OCI-LY1 (cell line): Measurements from ENCODE around the gene SPATA17.

Experiments
- H2AFZ ChIP-seq: fragments of 200-600 bp; sonication (generic), shearing (Covaris generic); 2 replicates; pipeline ENCODE4 v1.6.0; 2014; ENCODE audit warnings: antibody characterized with exemption, mild to moderate bottlenecking, low read length
- H3F3A ChIP-seq: fragments of 200-600 bp; sonication (generic), shearing (Covaris generic); 2 replicates; pipeline ENCODE4 v1.6.0; 2014; ENCODE audit warnings: mild to moderate bottlenecking, antibody characterized with exemption, low read length, moderate library complexity; ENCODE audit not compliant: insufficient read depth
- H3K27ac ChIP-seq: fragments of 200-600 bp; sonication (generic); 2 replicates; pipeline ENCODE4 v1.5.1; 2014; ENCODE audit warnings: low read length, mixed run types, mild to moderate bottlenecking, low read depth; ENCODE audit not compliant: poor library complexity, severe bottlenecking
- H3K27me3 ChIP-seq: fragments of 200-600 bp; sonication (generic); 2 replicates; pipeline ENCODE4 v1.6.0; 2014; ENCODE audit warnings: antibody characterized with exemption, mild to moderate bottlenecking, low read length, moderate library complexity; ENCODE audit not compliant: insufficient read depth
- H3K36me3 ChIP-seq: fragments of 200-600 bp; sonication (generic); 2 replicates; pipeline ENCODE4 v1.6.1; 2014; ENCODE audit warnings: mild to moderate bottlenecking, antibody characterized with exemption, low read length, moderate library complexity, mixed read lengths; ENCODE audit not compliant: insufficient read depth
- H3K4me1 ChIP-seq: fragments of 200-600 bp; sonication (generic); 2 replicates; pipeline ENCODE4 v1.5.1; 2014; ENCODE audit warnings: mild to moderate bottlenecking, low read length, moderate library complexity; ENCODE audit not compliant: insufficient read depth, severe bottlenecking
- H3K4me2 ChIP-seq: fragments of 200-600 bp; sonication (generic), shearing (Covaris generic); 2 replicates; pipeline ENCODE4 v1.6.1; 2014; ENCODE audit warnings: low read length
- H3K4me3 ChIP-seq: fragments of 200-600 bp; sonication (generic); 2 replicates; pipeline ENCODE4 v1.5.1; 2014; ENCODE audit warnings: low read length, low read depth, mild to moderate bottlenecking, mixed read lengths; ENCODE audit not compliant: poor library complexity, severe bottlenecking
- H3K79me2 ChIP-seq: fragments of 200-600 bp; shearing (Covaris generic); 2 replicates; pipeline ENCODE4 v1.6.1; 2016; ENCODE audit warnings: mixed run types, low read length, mixed read lengths; ENCODE audit not compliant: insufficient read depth
- H3K9ac ChIP-seq: fragments of 200-600 bp; sonication (generic), shearing (Covaris generic); 2 replicates; pipeline ENCODE4 v1.6.1; 2014; ENCODE audit warnings: mild to moderate bottlenecking, low read length, mixed read lengths
- H3K9me2 ChIP-seq: fragments of 200-600 bp; sonication (generic), shearing (Covaris generic); 2 replicates; pipeline ENCODE4 v1.6.1; 2014; ENCODE audit warnings: low read depth, mild to moderate bottlenecking, low read length, mixed read lengths
- H3K9me3 ChIP-seq: fragments of 200-600 bp; shearing (Covaris generic); 2 replicates; pipeline ENCODE4 v1.6.1; 2014; ENCODE audit warnings: low read length, mixed read lengths
- H4K20me1 ChIP-seq: fragments of 200-600 bp; sonication (generic), shearing (Covaris generic); 2 replicates; pipeline ENCODE4 v1.6.0; 2016; ENCODE audit warnings: mild to moderate bottlenecking, low read length; ENCODE audit not compliant: insufficient read depth
- EZH2 ChIP-seq: fragments of 200-600 bp; sonication (generic), shearing (Covaris generic); IDR thresholded peaks from 2 replicates; pipeline ENCODE4 v1.8.0; 2017; ENCODE audit warnings: borderline replicate concordance, mixed run types, mild to moderate bottlenecking, antibody characterized with exemption, low read length, moderate library complexity, mixed read lengths
- TF ChIP-seq, protein P1 (sequence below): fragments of 200-600 bp; sonication (generic), shearing (Covaris generic); IDR thresholded peaks from 2 replicates; pipeline ENCODE4 v1.5.1; 2017; ENCODE audit warnings: mild to moderate bottlenecking, antibody characterized with exemption, low read length, moderate library complexity, mixed read lengths

Gene SPATA17

DNA sequence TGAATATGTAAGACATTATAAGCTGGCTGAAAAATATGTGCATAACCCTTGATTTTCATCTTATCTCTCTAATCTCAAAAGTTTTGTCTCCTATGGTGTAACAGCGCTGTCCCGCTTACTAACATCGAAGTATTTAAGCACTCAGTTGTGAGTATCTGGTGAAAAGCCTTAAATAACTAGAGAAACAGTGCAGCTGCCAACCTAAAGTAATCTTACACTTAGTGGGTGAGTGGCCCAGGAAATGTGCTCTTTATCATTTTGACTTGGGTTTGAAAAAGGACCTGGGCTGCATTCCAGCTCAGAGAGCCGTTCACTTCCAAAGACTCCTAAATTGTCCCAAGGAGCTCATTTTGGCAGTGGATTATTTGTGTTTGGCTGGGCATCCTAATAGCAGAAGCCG lies 225.9 kb downstream of the SPATA17 start:
- no peak overlapping the region for H2AFZ ChIP-seq
- no peak overlapping the region for H3K27ac ChIP-seq
- H3K9me3 ChIP-seq, result no peaks in the 10 kb centered on the region

DNA sequence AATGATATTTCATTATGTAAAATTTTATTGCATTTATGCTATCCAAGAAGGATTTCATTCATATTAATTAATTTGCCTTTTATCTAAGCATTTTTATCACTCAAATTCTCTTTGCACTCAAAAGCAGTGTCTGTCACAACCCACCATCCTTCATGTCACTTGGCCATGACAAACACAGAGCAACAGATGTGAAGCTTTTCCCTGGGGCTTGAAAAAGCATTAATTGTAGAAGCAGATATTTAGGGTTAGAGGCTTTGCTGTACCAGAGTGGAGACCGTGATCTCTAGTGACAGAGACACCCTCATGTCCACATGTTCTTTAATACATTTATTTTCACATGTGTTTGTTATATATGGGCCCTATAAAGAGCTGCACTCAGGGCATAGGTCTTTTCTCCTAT lies 230.5 kb downstream of the SPATA17 start:
- no peaks in the 10 kb centered on the region for H3K9me3 ChIP-seq
- no peaks in the 10 kb centered on the region for H3K27me3 ChIP-seq
- H3K79me2 ChIP-seq, result no peaks in the 10 kb centered on the region
- no peak for TF ChIP-seq EZH2
- TF ChIP-seq, protein P1, sequence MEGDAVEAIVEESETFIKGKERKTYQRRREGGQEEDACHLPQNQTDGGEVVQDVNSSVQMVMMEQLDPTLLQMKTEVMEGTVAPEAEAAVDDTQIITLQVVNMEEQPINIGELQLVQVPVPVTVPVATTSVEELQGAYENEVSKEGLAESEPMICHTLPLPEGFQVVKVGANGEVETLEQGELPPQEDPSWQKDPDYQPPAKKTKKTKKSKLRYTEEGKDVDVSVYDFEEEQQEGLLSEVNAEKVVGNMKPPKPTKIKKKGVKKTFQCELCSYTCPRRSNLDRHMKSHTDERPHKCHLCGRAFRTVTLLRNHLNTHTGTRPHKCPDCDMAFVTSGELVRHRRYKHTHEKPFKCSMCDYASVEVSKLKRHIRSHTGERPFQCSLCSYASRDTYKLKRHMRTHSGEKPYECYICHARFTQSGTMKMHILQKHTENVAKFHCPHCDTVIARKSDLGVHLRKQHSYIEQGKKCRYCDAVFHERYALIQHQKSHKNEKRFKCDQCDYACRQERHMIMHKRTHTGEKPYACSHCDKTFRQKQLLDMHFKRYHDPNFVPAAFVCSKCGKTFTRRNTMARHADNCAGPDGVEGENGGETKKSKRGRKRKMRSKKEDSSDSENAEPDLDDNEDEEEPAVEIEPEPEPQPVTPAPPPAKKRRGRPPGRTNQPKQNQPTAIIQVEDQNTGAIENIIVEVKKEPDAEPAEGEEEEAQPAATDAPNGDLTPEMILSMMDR, result no peak
- no peaks in the 10 kb centered on the region for H3K4me1 ChIP-seq
- H3K4me3 ChIP-seq, result no peak overlapping the region
- no peak overlapping the region for H3K9ac ChIP-seq
- no peaks in the 10 kb centered on the region for H3F3A ChIP-seq
- no peak overlapping the region for H3K27ac ChIP-seq
- no peaks in the 10 kb centered on the region for H4K20me1 ChIP-seq
- no peaks in the 10 kb centered on the region for H3K9me2 ChIP-seq
- H3K36me3 ChIP-seq, result no peaks in the 10 kb centered on the region
- H2AFZ ChIP-seq, result no peak overlapping the region
- H3K4me2 ChIP-seq, result no peak overlapping the region

More for the DNA sequence above, 225.9 kb downstream of the SPATA17 start:
- Histone ChIP-seq H3K4me3 (no peak overlapping the region), H3K27me3 (no peaks in the 10 kb centered on the region), H3K9me2 (no peaks in the 10 kb centered on the region), H3K4me1 (no peaks in the 10 kb centered on the region), H3K9ac (no peak overlapping the region), H3K4me2 (no peak overlapping the region), H3K79me2 (no peaks in the 10 kb centered on the region), H4K20me1 (no peaks in the 10 kb centered on the region), H3K36me3 (no peaks in the 10 kb centered on the region), H3F3A (no peaks in the 10 kb centered on the region)
- TF ChIP-seq, protein P1, result no peak
- TF ChIP-seq EZH2, result no peak

DNA sequence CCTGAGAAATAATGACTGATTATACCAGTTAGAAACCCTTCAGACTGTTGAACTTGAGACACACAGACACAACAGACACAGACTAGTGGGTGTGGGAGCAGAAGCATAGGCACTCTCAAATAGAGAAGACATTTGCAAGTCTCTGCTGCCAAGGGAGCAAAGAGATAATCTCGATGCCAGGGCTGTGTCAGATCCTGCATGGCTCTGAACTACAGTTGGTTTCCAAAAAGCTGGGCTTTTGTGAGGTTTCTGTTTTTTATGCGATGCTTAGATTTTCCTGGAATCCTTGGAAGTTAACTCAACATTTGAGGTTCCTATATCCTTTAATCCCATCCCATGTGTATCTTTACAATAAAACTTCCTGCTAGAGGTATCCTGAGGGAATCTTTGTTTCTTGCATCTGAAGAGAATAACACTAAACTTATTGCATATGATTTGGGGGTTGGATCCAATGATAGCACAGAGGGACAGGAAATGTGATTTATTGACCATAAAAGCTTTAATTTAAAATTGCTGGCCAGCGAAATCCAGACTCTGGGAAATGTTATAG lies 236.4 kb downstream of the SPATA17 start:
- H3K9me3 ChIP-seq, result no peaks in the 10 kb centered on the region
- H3K9ac ChIP-seq, result no peak overlapping the region
- H3K36me3 ChIP-seq, result no peaks in the 10 kb centered on the region
- H3K4me2 ChIP-seq, result no peak overlapping the region
- TF ChIP-seq, protein P1, result no peak
- TF ChIP-seq EZH2, result no peak
- no peak overlapping the region for H3K27ac ChIP-seq
- no peaks in the 10 kb centered on the region for H3K27me3 ChIP-seq
- H3K4me1 ChIP-seq, result no peaks in the 10 kb centered on the region
- no peaks in the 10 kb centered on the region for H3F3A ChIP-seq
- H3K4me3 ChIP-seq, result no peak overlapping the region
- H2AFZ ChIP-seq, result no peak overlapping the region
- no peaks in the 10 kb centered on the region for H3K79me2 ChIP-seq
- H3K9me2 ChIP-seq, result no peaks in the 10 kb centered on the region
- H4K20me1 ChIP-seq, result no peaks in the 10 kb centered on the region
